SK-N-MC (cell line): ENCODE results near the gene ABL2.

Experiments used
- DNase-seq: peaks from one replicate; pipeline ENCODE4 v3.0.0-alpha.2; 2011; ENCODE audit warnings: low read depth, low spot score
- H3K27ac ChIP-seq: fragments of 200-600 bp; sonication (generic); 2 replicates; pipeline ENCODE4 v1.5.1; 2016; ENCODE audit warnings: mixed run types
- H3K36me3 ChIP-seq: fragments of 200-600 bp; sonication (generic); 2 replicates; pipeline ENCODE4 v1.6.1; 2017; ENCODE audit warnings: antibody characterized with exemption, low read length, mixed read lengths; ENCODE audit not compliant: insufficient read depth
- H3K4me3 ChIP-seq: fragments of 200-600 bp; sonication (generic); 2 replicates; pipeline ENCODE4 v1.5.1; 2016
- H3K9ac ChIP-seq: fragments of 200-600 bp; sonication (generic); 2 replicates; pipeline ENCODE4 v1.8.0; 2017; ENCODE audit warnings: mixed run types, mixed read lengths; ENCODE audit not compliant: insufficient read length
- H3K9me3 ChIP-seq: fragments of 200-600 bp; sonication (generic); 2 replicates; pipeline ENCODE4 v1.6.1; 2017; ENCODE audit warnings: low read depth, mild to moderate bottlenecking, antibody characterized with exemption, low read length, moderate library complexity, mixed read lengths
- EZH2 ChIP-seq: fragments of 200-600 bp; sonication (generic); IDR thresholded peaks from one replicate; pipeline ENCODE4 v1.6.1; 2017; ENCODE audit warnings: antibody characterized with exemption
- FOXP2 ChIP-seq: optimal IDR thresholded peaks from 2 replicates; pipeline ENCODE3; 2011; ENCODE audit warnings: mild to moderate bottlenecking, moderate library complexity; ENCODE audit not compliant: insufficient read depth; ENCODE audit errors: extremely low read length, control extremely low read depth
- POLR2AphosphoS5 ChIP-seq: IDR thresholded peaks from 2 replicates; pipeline ENCODE4 v1.6.1; 2012; ENCODE audit warnings: mild to moderate bottlenecking, low read depth, low read length, borderline replicate concordance

The ABL2 gene

GRCh38 chr1:179079113-179079761 lies 150.2 kb downstream of the ABL2 start:
- no peaks in the 10 kb centered on the region for H3K36me3 ChIP-seq
- peak; percentile 58 for DNase-seq
- H3K4me3 ChIP-seq, result no peak overlapping the region
- H3K9me3 ChIP-seq, result no peaks in the 10 kb centered on the region
- no peak for TF ChIP-seq POLR2AphosphoS5
- TF ChIP-seq EZH2, result no peak
- no peak for TF ChIP-seq FOXP2
- H3K27ac ChIP-seq, result no peak overlapping the region
- no peak overlapping the region for H3K9ac ChIP-seq

- no peak for DNase-seq
- Histone ChIP-seq H3K4me3 (no peak overlapping the region), H3K27ac (no peak overlapping the region), H3K36me3 (no peaks in the 10 kb centered on the region; the same call in 1 of the 2 replicates), H3K9me3 (no peaks in the 10 kb centered on the region), H3K9ac (no peak overlapping the region)
- TF ChIP-seq FOXP2 (no peak), EZH2 (no peak), POLR2AphosphoS5 (no peak)
These were observed 152.1 kb downstream of the ABL2 start for GRCh38 chr1:179077396-179077795.

GRCh38 chr1:179066471-179066870 lies 163.0 kb downstream of the ABL2 start:
- Histone ChIP-seq H3K9ac (no peak overlapping the region), H3K27ac (no peak overlapping the region), H3K4me3 (no peak overlapping the region), H3K9me3 (no peaks in the 10 kb centered on the region), H3K36me3 (peaks cover 28% of the 10 kb centered on the region; the same call in 1 of the 2 replicates)
- no peak for DNase-seq
- no peak for TF ChIP-seq FOXP2
- no peak for TF ChIP-seq POLR2AphosphoS5
- no peak for TF ChIP-seq EZH2

- Histone ChIP-seq H3K36me3 (peaks cover 17% of the 10 kb centered on the region), H3K9me3 (no peaks in the 10 kb centered on the region), H3K4me3 (no peak overlapping the region), H3K9ac (no peak overlapping the region), H3K27ac (no peak overlapping the region)
- TF ChIP-seq FOXP2, result no peak
- TF ChIP-seq EZH2, result no peak
- TF ChIP-seq POLR2AphosphoS5, result no peak
- DNase-seq, result no peak
These were observed 167.9 kb downstream of the ABL2 start for GRCh38 chr1:179061360-179062282.

- Histone ChIP-seq H3K9me3 (no peaks in the 10 kb centered on the region), H3K36me3 (peaks cover 25% of the 10 kb centered on the region), H3K27ac (peak overlapping the region; percentile 26; the same call in 1 of the 2 replicates), H3K4me3 (no peak overlapping the region), H3K9ac (no peak overlapping the region)
- no peak for DNase-seq
- TF ChIP-seq FOXP2 (no peak), POLR2AphosphoS5 (no peak), EZH2 (no peak)
These were observed 170.7 kb downstream of the ABL2 start for GRCh38 chr1:179058487-179059483.

- no peak overlapping the region for H3K27ac ChIP-seq
- H3K9me3 ChIP-seq, result no peaks in the 10 kb centered on the region
- H3K36me3 ChIP-seq, result peaks cover 24% of the 10 kb centered on the region
- no peak overlapping the region for H3K9ac ChIP-seq
- no peak for DNase-seq
- TF ChIP-seq POLR2AphosphoS5 (no peak), FOXP2 (no peak), EZH2 (no peak)
- no peak overlapping the region for H3K4me3 ChIP-seq
These were observed 173.5 kb downstream of the ABL2 start for GRCh38 chr1:179055937-179056336.

- Histone ChIP-seq H3K4me3 (no peak overlapping the region), H3K9me3 (no peaks in the 10 kb centered on the region), H3K36me3 (peaks cover 24% of the 10 kb centered on the region), H3K27ac (no peak overlapping the region), H3K9ac (no peak overlapping the region)
- no peak for TF ChIP-seq POLR2AphosphoS5
- TF ChIP-seq FOXP2, result no peak
- TF ChIP-seq EZH2, result no peak
- DNase-seq, result no peak
These were observed 176.0 kb downstream of the ABL2 start for GRCh38 chr1:179053486-179053885.
